GM18867 (cell line): Measurements from ENCODE around the gene MOCOS.

Experiments used
- ATAC-seq: cut with Tn5 transposase; IDR thresholded peaks from one replicate; pipeline ENCODE4 v1.9.1; 2021; ENCODE audit warnings: mild to moderate bottlenecking, moderate library complexity; ENCODE audit not compliant: unreplicated experiment

MOCOS gene

DNA sequence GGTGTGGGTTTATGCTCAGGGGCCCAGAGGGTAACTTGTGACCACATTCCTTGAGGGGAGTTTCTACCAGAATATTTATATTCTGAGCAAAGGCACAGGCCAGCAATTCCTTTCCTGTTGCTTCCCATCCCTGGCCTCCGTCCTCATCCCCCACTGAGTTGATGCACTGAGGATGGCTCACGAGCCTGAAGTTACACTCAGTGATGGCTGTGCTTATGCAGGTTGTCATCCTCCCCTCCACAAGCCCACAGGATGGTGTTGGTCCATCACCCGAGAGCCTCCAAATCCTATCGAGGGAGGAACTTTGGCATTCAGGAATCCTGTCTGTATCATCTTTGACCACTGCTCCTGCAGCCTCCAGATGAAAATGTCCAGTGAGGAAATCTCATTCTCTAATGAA lies 81.9 kb downstream of the MOCOS start:
- no peak for ATAC-seq

DNA sequence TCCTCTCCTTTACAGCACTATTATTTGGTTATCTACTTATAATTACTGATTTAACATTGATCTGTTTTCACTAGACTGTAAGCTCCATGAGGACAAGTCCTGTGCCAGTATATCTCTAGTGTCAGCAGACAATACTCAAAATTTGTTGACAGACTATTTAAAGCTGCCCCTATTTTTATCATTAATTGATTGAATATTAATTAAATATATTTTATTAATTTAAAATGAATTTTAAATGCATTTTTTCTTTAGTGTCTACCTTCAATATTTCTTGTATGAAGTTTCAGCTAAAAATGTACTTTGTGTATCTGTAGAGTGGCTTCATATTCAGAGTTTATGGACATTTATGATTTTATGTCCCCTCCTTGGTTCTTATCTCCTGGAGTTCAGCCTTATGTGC lies 83.9 kb downstream of the MOCOS start:
- ATAC-seq: no peak

DNA sequence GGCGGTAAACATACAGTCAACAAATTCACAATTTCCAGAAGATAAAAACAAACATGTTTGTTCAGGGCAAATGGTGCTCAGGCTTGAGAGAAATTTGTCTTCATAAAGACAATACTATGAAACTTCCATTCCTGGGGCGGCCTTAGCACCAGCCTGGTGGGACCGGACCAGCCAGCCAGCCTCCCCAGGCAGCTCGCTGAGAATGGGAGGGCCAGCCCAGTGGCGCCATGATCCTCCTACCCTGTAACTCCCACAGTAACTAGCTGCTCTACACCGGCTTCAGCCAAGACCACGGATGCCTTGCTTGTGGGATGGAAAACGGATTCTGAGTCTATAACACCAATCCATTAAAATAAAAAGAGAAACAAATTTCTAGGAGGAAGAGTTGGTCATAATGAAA lies 86.0 kb downstream of the MOCOS start:
- ATAC-seq: no peak

- no peak for ATAC-seq
Observed at GRCh38 chr18:36274083-36274715, 86.9 kb downstream of the MOCOS start.

- no peak for ATAC-seq
Observed at GRCh38 chr18:36275561-36275960, 88.3 kb downstream of the MOCOS start.

DNA sequence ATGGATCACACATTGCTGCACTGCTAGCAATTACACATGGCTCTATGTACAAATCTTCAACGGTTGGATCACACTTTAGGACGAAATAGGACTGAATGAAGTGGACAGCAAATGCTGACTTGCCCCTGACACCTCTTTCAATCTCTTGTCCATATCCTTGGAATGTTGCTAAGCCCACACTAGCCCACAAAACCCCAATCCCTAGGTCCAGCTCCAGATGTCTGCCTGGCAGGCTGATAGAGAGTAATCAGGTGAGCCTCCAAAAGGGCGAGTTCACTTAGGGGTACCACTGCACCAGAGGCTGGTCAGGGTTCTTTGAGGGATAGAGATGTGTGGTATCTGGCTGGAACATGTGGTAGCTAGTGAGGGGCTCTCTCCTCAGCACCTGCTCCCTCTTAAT lies 91.7 kb downstream of the MOCOS start:
- ATAC-seq: no peak

DNA sequence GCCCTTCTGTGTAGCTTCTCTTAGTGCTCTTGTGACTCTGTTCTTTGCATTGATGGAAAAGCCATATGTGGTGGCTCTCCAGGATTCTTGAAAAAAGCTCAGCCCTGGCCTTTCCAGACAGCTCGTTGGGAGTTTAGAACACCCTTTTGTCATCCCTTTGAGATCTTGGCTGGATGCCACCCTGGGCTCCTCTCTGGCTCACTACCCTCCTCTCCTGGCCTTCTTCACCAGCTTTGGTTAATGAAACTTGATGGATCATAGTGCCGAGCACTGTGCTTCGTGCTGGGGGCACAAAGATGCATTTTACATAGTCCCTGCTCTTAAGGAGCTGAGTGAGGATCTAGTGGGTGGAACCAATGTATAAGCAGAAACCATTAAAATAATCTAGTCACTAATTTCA lies 94.6 kb downstream of the MOCOS start:
- no peak for ATAC-seq

DNA sequence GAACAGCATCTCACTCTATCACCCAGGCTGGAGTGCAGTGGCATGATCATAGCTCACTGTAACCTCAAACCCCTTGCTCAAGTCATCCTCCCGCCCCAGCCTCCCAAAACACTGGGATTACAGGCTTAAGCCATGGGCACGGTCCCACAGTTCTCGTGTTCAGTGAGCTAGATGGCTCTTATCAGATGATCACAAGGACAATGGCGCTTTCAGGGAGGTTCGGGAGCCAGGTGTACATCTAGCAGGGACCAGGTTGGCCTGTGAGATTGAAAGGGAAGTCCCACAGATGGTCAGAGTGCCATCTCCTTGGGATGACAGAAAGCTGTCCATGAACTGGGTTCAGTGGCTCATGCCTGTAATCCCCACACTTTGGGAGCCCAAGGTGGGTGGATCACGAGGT lies 96.2 kb downstream of the MOCOS start:
- no peak for ATAC-seq

DNA sequence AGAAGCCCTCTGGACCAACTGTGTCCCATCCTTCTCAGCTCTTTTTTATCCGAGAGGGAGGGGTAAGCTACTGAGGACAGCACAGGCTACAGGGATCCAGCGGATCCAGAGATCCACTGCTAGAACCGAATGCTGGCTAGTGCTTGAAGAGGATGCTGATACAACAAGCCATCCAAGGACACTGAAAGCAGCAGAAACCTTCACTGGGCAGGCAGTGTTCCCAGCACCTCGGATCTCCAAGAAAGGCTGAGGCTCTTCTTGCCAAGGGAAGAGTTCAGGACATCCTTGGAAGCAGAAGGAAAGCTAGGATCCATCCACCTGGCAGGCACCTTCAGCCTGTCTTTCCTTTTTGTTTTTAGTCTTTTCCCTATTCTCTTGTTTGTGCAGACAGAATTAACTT lies 97.0 kb downstream of the MOCOS start:
- ATAC-seq: no peak

DNA sequence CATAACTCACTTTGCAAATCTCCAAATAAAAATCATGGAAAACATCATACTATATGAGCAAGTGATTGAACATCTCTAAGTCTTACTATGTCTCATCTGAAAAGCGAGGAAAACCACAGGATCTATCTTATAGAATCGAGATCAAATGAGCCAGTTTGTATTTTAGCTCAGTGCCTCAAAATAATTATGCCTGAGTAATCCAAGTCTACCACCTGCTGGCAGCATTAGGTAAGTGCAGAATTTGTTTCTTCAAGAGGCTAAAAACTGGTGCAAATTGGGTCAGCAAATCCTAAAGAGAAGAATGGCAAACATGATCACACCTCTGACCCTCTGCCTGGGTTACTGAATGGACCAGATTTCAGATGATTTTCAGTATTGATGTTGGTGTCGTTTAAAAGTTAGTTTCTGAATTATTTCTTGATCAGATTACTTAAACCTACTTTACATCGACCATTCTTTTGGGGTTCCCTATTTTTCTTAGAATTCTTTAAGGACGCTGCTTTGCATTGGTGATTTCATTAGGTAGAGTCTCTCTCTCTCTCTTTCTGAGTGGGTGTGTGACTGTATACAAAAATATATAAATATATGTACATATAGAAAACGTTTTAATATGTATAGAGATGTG lies 97.5 kb downstream of the MOCOS start:
- peak; percentile 65 for ATAC-seq

DNA sequence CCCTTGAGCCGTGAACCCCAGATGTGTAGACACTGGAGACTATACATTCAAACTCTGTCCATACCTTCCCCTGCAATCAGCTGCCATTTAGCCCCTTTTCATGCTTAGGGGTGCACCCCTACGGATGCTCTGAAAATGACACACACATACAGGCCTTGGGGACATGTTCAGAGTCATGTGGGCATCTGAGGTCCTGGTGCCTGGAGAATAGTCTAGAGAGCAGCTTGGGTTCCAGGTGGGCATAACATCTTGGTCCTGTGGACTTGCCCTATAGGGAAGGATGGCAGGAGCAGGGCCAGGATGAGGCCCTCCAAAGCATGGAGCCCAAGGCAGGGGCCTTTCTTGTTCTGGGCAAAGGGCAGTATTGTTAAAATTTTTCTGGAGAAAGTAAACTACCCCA lies 100.4 kb downstream of the MOCOS start:
- no peak for ATAC-seq

DNA sequence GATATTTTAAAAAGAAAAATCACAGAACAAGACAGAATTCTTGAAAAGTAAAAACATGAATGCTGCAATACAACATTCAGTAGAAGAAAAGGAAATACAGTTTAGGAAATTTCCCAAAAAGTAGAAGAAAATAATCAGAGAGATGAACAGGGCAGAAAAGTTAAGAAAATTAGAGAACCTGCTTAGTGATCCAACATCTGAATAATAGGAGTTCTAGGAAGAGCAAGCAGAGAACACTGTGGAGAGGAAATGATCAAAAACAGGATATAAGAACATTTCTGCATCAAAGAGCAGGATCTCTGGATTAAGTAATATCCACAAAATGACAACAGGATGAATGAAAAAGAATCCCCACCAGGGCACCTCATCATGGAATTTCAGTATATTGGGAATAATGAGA lies 101.4 kb downstream of the MOCOS start:
- ATAC-seq: no peak

- ATAC-seq: no peak
Observed at GRCh38 chr18:36294031-36294430, 106.7 kb downstream of the MOCOS start.

GRCh38 chr18:36295214-36295613 lies 107.9 kb downstream of the MOCOS start:
- ATAC-seq: no peak

DNA sequence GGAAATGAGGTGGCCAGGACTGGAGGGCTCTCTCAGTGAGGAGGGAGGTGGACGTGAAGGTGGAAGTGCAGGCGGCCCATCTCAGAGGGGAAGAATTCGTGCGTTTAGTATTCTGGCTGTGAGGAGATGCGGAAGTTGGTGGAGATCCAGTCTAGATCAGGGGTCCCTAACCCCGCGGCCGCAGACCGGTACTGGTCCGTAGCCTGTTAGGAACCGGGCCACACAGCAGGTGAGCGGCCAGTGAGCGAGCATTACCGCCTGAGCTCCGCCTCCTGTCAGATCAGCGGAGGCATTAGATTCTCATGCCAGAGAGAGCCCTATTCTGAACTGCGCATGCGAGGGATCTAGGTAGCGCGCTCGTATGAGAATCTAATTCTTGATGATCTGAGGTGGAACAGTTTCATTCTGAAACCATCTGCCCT lies 108.6 kb downstream of the MOCOS start:
- ATAC-seq: no peak

GRCh38 chr18:36296650-36297416 lies 109.5 kb downstream of the MOCOS start:
- ATAC-seq: peak; percentile 16

DNA sequence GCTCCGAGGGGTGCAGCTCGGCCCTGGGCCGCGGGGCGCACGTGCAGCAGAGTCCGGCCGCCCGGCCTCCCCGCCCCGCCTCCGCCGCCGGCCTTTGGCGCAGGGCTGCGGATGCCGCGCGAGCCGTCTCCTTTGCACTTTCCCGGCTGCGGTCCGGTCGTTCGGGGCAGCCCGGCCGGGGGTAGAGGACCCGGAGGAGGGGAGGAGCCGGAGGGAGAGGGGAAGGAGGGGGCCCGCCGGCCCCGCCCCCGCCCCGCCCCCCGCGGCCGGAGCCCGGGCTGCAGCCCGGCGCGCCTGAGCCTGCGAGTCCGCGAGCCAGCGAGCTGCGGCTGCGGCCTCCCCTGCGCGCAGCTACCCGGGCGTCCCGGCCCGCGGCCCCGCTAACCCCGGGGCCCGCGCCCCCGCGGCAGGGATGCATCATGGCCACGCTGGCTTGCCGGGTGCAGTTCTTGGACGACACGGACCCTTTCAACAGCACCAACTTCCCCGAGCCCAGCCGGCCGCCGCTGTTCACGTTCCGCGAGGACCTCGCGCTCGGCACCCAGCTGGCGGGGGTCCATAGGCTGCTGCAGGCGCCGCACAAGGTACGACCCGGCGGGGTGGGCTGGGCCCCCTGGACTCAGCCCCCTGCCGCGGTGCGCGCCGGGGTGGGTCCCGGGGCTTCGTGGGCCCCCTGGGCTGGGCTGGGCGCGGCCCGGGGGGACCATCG lies 110.3 kb downstream of the MOCOS start, which contains the start of gene FHOD3:
TSS of gene FHOD3 (plus strand) at position 297 of the 709 bp plus-strand sequence. CDS start at position 420, 123 bp downstream.
- peak; percentile 74 for ATAC-seq

- ATAC-seq: peak; percentile 36
Observed at GRCh38 chr18:36298126-36298741, 110.9 kb downstream of the MOCOS start.

DNA sequence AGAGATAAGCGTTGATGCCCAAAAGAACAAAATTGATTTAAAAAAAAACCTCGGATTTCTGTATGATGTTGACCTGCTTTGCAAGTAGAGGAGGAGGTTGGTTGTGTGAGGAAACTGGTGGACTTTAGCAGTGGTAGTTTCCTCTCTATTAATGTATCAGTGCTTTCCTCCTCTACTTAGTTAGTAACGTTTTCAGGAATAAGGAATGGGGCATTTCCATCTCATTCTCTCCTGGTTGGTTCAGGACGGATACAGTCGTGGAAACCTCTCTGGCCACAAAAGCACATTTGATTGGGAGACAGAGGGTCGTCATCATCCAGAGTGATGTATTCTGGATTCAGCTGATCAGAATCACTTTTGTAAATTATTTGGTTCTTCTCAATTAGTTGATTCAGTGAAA lies 111.7 kb downstream of the MOCOS start:
- no peak for ATAC-seq

DNA sequence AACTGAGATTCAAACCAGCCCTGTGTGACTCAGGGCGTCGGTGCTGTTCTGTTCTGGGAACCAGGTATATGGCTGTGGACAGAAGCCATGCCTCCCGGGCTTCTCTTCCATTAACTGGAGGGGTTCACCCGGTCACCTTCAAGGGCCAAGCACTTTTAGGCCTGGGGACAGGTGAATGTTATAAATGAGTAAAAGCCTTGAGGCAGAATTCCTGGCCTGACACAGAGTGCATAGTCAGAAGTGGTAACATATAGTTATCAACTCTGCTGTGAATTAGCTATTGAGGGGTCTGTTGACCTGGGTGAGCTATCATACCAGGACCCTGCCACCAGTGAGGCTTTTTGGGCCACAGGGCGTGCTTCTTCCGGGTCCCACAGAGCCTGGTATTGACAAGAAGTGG lies 112.9 kb downstream of the MOCOS start:
- ATAC-seq: no peak

GRCh38 chr18:36301884-36302283 lies 114.6 kb downstream of the MOCOS start:
- ATAC-seq: no peak
